Fibroblast of lung (primary cell): ENCODE measurements around the gene XPO6.

Source experiments
- EZH2 ChIP-seq: IDR thresholded peaks from 2 replicates; pipeline ENCODE4 v1.5.1; 2012; ENCODE audit warnings: low read length, control low read depth, mild to moderate bottlenecking; ENCODE audit errors: missing control alignments
- TF ChIP-seq, protein P1 (sequence below), 2 donors: IDR thresholded peaks in 1 of 2; conservative IDR thresholded peaks in 1 of 2; 1 replicate in 1 of 2; 2 replicates in 1 of 2; pipeline ENCODE4 v1.5.1; 2011 to 2012; ENCODE audit warnings: low read length in 2 of 2, control low read depth in 1 of 2, inconsistent platforms in 1 of 2, low read depth in 1 of 2, mild to moderate bottlenecking in 1 of 2

DNA sequence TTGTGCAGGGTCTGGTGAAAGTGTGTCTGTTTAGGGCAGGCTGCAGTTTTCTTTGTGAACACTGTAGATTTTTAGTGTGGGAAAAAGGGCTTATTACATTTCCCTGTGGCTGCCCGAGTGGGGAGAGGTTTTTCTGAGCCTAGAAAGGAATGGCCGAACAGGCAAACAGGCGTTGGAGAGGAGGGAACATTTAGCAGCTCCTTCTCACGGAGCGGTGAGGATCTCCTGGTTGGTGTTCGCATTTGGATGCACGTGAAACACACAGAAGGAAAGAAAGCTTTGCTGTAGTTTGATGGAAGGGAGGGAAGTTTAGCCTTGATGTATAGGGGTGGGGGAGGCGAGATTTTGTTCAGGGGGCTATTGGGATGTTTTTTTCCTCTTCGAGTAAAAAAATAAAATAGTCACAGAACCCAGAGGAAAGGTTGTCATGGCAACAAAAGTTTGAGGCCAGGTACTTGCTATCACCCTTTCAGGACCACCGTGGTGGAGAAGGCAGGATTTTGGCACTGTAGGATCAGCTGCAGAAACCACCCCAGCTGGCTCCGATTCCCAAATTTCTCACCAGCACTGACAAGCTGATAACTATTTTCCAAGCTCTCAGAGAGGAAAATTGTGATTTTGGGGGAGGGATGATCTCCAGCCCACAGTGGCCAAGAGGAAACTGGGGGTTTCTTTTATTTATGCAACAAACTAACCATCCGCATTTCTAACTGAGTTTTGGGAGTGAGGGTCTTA lies 151.8 kb downstream of the XPO6 start:
- TF ChIP-seq, protein P1, sequence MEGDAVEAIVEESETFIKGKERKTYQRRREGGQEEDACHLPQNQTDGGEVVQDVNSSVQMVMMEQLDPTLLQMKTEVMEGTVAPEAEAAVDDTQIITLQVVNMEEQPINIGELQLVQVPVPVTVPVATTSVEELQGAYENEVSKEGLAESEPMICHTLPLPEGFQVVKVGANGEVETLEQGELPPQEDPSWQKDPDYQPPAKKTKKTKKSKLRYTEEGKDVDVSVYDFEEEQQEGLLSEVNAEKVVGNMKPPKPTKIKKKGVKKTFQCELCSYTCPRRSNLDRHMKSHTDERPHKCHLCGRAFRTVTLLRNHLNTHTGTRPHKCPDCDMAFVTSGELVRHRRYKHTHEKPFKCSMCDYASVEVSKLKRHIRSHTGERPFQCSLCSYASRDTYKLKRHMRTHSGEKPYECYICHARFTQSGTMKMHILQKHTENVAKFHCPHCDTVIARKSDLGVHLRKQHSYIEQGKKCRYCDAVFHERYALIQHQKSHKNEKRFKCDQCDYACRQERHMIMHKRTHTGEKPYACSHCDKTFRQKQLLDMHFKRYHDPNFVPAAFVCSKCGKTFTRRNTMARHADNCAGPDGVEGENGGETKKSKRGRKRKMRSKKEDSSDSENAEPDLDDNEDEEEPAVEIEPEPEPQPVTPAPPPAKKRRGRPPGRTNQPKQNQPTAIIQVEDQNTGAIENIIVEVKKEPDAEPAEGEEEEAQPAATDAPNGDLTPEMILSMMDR (conservative IDR thresholded peaks at IDR 0.05 in 1 of 2, IDR thresholded peaks at IDR 0.05 in 1 of 2; ENCODE audit: low read depth in 1 of 2, low read length in 2 of 2), result no peak
- no peak for TF ChIP-seq EZH2
